Measurements from ENCODE around the gene CSH2. TPM values are rescaled to one million over a fixed set of nuclear protein-coding genes. Genes with fewer than 3 reads are reported as not detected.

Gene CSH2
- total RNA-seq, 2 experiments from 2014 or later, result not detected

- peaks cover 16% of the 10 kb centered on the region for H3K36me3 Mint-ChIP-seq (ENCODE audit: low read depth)
- intact Hi-C loops (cut with micrococcal nuclease), result no loop called here
Measured at GRCh38 chr17:63837962-63838600, 35.4 kb downstream of the CSH2 start.

GRCh38 chr17:63837480-63837879 is 36.0 kb downstream of the CSH2 start:
- no peaks in the 10 kb centered on the region for H3K27me3 Mint-ChIP-seq (ENCODE audit: low read depth)
- no peak for DNase-seq
- peaks cover 39% of the 10 kb centered on the region for H3K4me1 Mint-ChIP-seq (ENCODE audit: low read depth)
- intact Hi-C loops (cut with micrococcal nuclease), result no loop called here
- CTCF ChIA-PET, result interaction anchor here (3.2 to 4.5 kb wide), 2 partner anchors 8 to 11 kb away, joined by 13 to 29 read pairs; no protein-coding TSS in a partner anchor
- peaks cover 16% of the 10 kb centered on the region for H3K36me3 Mint-ChIP-seq (ENCODE audit: low read depth)
- H3K4me3 Mint-ChIP-seq, result no peak overlapping the region
- H3K27ac Mint-ChIP-seq, result no peak overlapping the region
- no peaks in the 10 kb centered on the region for H3K9me3 Mint-ChIP-seq

More at GRCh38 chr17:63837962-63838600, 35.4 kb downstream of the CSH2 start:
- Mint-ChIP-seq H3K4me3 (no peak overlapping the region), H3K9me3 (no peaks in the 10 kb centered on the region), H3K4me1 (ENCODE audit: low read depth) (peaks cover 39% of the 10 kb centered on the region), H3K27me3 (ENCODE audit: low read depth) (no peaks in the 10 kb centered on the region), H3K27ac (peak overlapping the region; percentile 30)
- CTCF ChIA-PET, result interaction anchor here (0.7 to 4.5 kb wide), 3 partner anchors 9 to 12 kb away, joined by 3 to 29 read pairs (median 13); no protein-coding TSS in a partner anchor
- DNase-seq, result no peak

- Mint-ChIP-seq H3K4me1 (ENCODE audit: low read depth) (peaks cover 46% of the 10 kb centered on the region), H3K9me3 (no peaks in the 10 kb centered on the region), H3K27ac (no peak overlapping the region), H3K4me3 (no peak overlapping the region), H3K27me3 (ENCODE audit: low read depth) (no peaks in the 10 kb centered on the region), H3K36me3 (ENCODE audit: low read depth) (peaks cover 22% of the 10 kb centered on the region)
- intact Hi-C loops (cut with micrococcal nuclease), result no loop called here
- DNase-seq, result no peak
- CTCF ChIA-PET, result interaction anchor here (3.2 to 4.5 kb wide), 2 partner anchors 8 to 11 kb away, joined by 13 to 29 read pairs; no protein-coding TSS in a partner anchor
Measured at GRCh38 chr17:63836811-63837210, 36.7 kb downstream of the CSH2 start.

- Mint-ChIP-seq H3K9me3 (no peaks in the 10 kb centered on the region), H3K4me3 (no peak overlapping the region), H3K27ac (peak overlapping the region; percentile 77), H3K27me3 (ENCODE audit: low read depth) (no peaks in the 10 kb centered on the region), H3K4me1 (ENCODE audit: low read depth) (peaks cover 49% of the 10 kb centered on the region), H3K36me3 (ENCODE audit: low read depth) (peaks cover 33% of the 10 kb centered on the region)
- intact Hi-C loops (cut with micrococcal nuclease), result loop anchor here (1.0 kb wide), 3 partner anchors 8 to 410 kb away; partner anchors contain the start of genes FTSJ3 and PSMC5
- DNase-seq, result no peak
- CTCF ChIA-PET, result interaction anchor here (0.5 to 1.7 kb wide), 11 partner anchors 9 to 410 kb away, joined by 3 to 14 read pairs (median 3); partner anchors contain the start of gene DDX42
Measured at GRCh38 chr17:63835167-63835720, 38.2 kb downstream of the CSH2 start.

DNA sequence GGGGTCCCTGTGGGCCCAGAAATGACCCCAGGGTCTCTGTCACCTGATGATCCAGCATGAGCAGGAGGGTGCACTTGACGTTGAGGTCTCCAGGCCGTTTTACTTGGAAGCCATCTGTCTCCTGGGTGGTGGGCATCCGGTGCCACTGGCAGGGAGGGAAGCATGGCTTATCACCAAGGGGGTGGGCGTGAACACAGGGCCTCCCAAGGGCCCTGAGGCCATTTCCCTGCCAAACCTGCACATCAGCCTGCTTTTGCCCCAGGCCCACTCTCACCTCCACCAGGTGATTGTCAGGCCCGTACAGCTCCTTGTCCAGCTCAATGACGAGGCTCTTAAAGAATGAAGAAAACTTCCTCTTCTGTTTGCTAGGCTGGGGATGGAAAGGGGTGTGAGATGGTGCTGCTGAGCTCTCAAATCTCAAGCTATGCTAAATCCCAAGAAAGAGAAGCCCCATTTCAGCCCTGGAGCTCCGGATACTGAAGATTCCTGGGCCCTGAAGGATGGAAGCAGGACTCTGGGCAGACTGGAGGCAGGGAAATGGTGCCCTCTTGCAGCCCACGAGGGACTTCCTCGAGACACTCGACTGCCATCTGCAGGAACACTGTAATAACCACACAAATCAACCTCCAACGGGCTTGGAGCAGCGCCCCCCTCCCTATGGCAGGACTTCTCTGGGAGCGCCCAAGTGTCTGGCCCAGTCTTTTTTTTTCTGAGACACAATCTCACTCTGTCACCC is 38.9 kb downstream of the CSH2 start:
- Mint-ChIP-seq H3K9me3 (no peaks in the 10 kb centered on the region), H3K4me3 (no peak overlapping the region), H3K27me3 (ENCODE audit: low read depth) (no peaks in the 10 kb centered on the region), H3K4me1 (ENCODE audit: low read depth) (peaks cover 55% of the 10 kb centered on the region), H3K36me3 (ENCODE audit: low read depth) (peaks cover 39% of the 10 kb centered on the region), H3K27ac (peak overlapping the region; percentile 77)
- DNase-seq, result peak; percentile 82
- CTCF ChIA-PET, result interaction anchor here (0.6 to 1.7 kb wide), 13 partner anchors 9 to 654 kb away, joined by 3 to 14 read pairs (median 3); partner anchors contain the start of gene DDX42
- intact Hi-C loops (cut with micrococcal nuclease), result loop anchor here (1.0 kb wide), 3 partner anchors 7 to 409 kb away; partner anchors contain the start of genes FTSJ3 and PSMC5

DNA sequence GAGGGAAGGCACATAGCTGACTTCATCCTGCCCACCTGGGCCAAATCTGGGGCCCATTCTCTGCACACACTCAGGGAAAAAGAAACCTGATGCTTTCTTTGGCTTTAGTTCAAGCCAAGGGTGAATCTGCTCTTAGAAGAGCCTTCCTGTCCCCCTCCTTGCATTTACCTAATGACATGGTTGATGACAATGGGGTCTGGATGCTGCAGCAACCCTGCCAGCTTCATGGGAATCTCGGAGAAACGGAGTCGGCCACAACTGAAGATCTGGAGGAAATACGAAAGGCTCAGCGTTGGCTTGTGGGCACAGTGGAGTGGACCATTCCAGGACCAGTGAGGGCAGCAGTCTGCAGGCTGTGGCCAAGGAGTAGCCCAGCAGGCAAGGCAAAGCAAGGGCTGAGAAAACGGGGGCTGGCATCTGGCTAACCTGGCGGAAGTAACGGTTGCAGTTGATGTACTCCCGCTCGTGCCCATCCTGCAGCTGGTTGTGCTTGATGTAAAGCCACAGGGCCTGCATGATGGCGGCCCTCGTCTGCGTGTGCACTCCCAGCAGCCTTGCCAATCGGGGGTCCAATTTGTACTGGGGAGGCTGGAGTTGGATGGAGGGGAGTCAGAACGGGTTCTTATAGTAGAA is 39.6 kb downstream of the CSH2 start:
- intact Hi-C loops (cut with micrococcal nuclease), result no loop called here
- peaks cover 46% of the 10 kb centered on the region for H3K36me3 Mint-ChIP-seq (ENCODE audit: low read depth)
- peak overlapping the region; percentile 70 for H3K27ac Mint-ChIP-seq

DNA sequence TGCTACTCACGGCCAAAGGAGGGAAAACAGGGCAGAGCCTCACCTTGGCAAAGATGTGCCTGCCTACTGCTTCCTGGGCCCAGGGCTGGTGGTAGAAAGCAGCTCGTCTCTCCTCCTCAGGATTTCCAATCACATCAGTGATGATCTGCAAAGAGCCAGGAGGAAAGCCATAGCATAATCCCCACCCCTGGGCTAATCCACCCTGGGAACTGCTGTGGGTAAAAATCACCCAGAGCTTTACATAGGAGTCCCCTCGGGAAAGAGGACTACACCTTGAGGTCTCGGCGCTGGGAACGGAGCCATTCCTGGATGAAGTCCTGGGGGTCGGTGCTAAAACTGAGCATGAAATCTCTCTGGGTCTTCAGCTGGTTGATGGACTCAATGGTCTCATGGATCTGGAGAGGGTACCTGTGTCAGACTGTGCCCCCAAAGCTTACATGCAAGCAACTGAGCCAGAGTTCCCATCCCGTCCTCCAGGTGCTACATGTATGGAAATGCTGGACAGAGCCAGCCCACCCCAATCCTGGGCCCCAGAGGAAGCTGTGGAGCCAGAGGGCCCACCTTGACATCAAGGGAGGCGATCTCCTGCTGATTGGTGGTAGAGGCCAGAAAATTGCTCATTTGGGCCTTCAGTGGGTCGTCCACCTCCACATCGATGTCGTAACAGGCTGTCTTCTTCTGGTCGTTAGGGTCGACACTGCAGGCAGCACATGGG is 40.3 kb downstream of the CSH2 start:
- peaks cover 48% of the 10 kb centered on the region for H3K36me3 Mint-ChIP-seq (ENCODE audit: low read depth)

More for the DNA sequence above, 39.6 kb downstream of the CSH2 start:
- H3K9me3 Mint-ChIP-seq, result no peaks in the 10 kb centered on the region
- H3K4me1 Mint-ChIP-seq (ENCODE audit: low read depth), result peaks cover 55% of the 10 kb centered on the region
- H3K4me3 Mint-ChIP-seq, result no peak overlapping the region
- no peak for DNase-seq
- CTCF ChIA-PET, result interaction anchor here (0.5 to 1.9 kb wide), 10 partner anchors 8 to 655 kb away, joined by 3 to 14 read pairs (median 4); partner anchors contain the start of gene DDX42
- H3K27me3 Mint-ChIP-seq (ENCODE audit: low read depth), result no peaks in the 10 kb centered on the region

DNA sequence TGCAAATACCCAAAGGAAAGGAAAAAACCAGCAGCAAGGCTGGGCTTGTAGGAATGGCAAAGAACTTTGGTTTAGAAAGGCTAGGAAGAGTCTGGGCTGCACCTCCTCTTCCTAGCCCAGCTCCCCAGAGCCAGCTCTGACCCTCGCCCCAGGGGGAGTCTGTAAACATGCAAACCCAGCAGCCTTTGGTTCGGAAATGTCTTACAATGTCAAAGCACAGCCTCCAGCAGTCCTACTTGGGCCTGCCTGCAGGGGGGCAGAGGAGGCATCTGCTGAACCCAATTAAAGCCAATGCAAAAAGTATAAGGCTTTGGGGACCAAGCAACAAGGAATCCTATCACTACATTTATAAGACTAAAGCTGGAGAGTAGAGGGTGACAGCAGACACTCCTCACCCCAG is 41.0 kb downstream of the CSH2 start:
- CTCF ChIA-PET, result interaction anchor here (1.9 kb wide), 1 partner anchor 9 kb away, joined by 5 read pairs; no protein-coding TSS in a partner anchor
- H3K9me3 Mint-ChIP-seq, result no peaks in the 10 kb centered on the region
- H3K4me3 Mint-ChIP-seq, result no peak overlapping the region
- H3K27me3 Mint-ChIP-seq (ENCODE audit: low read depth), result no peaks in the 10 kb centered on the region
- H3K27ac Mint-ChIP-seq, result peak overlapping the region; percentile 84
- intact Hi-C loops (cut with micrococcal nuclease), result no loop called here
- H3K4me1 Mint-ChIP-seq (ENCODE audit: low read depth), result peaks cover 59% of the 10 kb centered on the region
- H3K36me3 Mint-ChIP-seq (ENCODE audit: low read depth), result peaks cover 53% of the 10 kb centered on the region
- no peak for DNase-seq

More for the DNA sequence above, 40.3 kb downstream of the CSH2 start:
- H3K27ac Mint-ChIP-seq, result peak overlapping the region; percentile 70
- H3K9me3 Mint-ChIP-seq, result no peaks in the 10 kb centered on the region
- CTCF ChIA-PET, result interaction anchor here (0.5 to 1.9 kb wide), 3 partner anchors 8 to 87 kb away, joined by 3 to 5 read pairs (median 5); no protein-coding TSS in a partner anchor
- no peak for DNase-seq
- H3K4me3 Mint-ChIP-seq, result no peak overlapping the region
- no peaks in the 10 kb centered on the region for H3K27me3 Mint-ChIP-seq (ENCODE audit: low read depth)
- H3K4me1 Mint-ChIP-seq (ENCODE audit: low read depth), result peaks cover 58% of the 10 kb centered on the region
- intact Hi-C loops (cut with micrococcal nuclease), result no loop called here

GRCh38 chr17:63832014-63832413 is 41.5 kb downstream of the CSH2 start:
- Mint-ChIP-seq H3K36me3 (ENCODE audit: low read depth) (peaks cover 55% of the 10 kb centered on the region), H3K9me3 (no peaks in the 10 kb centered on the region), H3K4me1 (ENCODE audit: low read depth) (peaks cover 59% of the 10 kb centered on the region), H3K27ac (peak overlapping the region; percentile 84), H3K27me3 (ENCODE audit: low read depth) (no peaks in the 10 kb centered on the region), H3K4me3 (no peak overlapping the region)
- CTCF ChIA-PET, result interaction anchor here (1.0 to 1.9 kb wide), 2 partner anchors 10 to 134 kb away, joined by 3 to 5 read pairs; no protein-coding TSS in a partner anchor
- intact Hi-C loops (cut with micrococcal nuclease), result no loop called here
- DNase-seq, result no peak

- Mint-ChIP-seq H3K4me3 (no peak overlapping the region), H3K4me1 (ENCODE audit: low read depth) (peaks cover 61% of the 10 kb centered on the region)
- CTCF ChIA-PET, result interaction anchor here (1.0 to 1.2 kb wide), 2 partner anchors 117 to 133 kb away, joined by 3 read pairs; no protein-coding TSS in a partner anchor
Measured at GRCh38 chr17:63831505-63831904, 42.0 kb downstream of the CSH2 start.

GRCh38 chr17:63830904-63831491 is 42.5 kb downstream of the CSH2 start:
- H3K36me3 Mint-ChIP-seq (ENCODE audit: low read depth), result peaks cover 61% of the 10 kb centered on the region
- intact Hi-C loops (cut with micrococcal nuclease), result no loop called here
- no peaks in the 10 kb centered on the region for H3K27me3 Mint-ChIP-seq (ENCODE audit: low read depth)
- no peak overlapping the region for H3K4me3 Mint-ChIP-seq
- peaks cover 66% of the 10 kb centered on the region for H3K4me1 Mint-ChIP-seq (ENCODE audit: low read depth)
- CTCF ChIA-PET, result interaction anchor here (0.8 to 1.2 kb wide), 3 partner anchors 18 to 133 kb away, joined by 3 read pairs; no protein-coding TSS in a partner anchor
- no peak for DNase-seq
- H3K9me3 Mint-ChIP-seq, result no peaks in the 10 kb centered on the region
- peak overlapping the region; percentile 84 for H3K27ac Mint-ChIP-seq

More at GRCh38 chr17:63831505-63831904, 42.0 kb downstream of the CSH2 start:
- Mint-ChIP-seq H3K27ac (peak overlapping the region; percentile 84), H3K36me3 (ENCODE audit: low read depth) (peaks cover 58% of the 10 kb centered on the region), H3K27me3 (ENCODE audit: low read depth) (no peaks in the 10 kb centered on the region), H3K9me3 (no peaks in the 10 kb centered on the region)
- intact Hi-C loops (cut with micrococcal nuclease), result no loop called here
- no peak for DNase-seq

Data from activated naive CD4-positive, alpha-beta T cell treated with anti-CD3 and anti-CD28 coated beads for 36 hours (primary cell).